K562 (cell line): ENCODE data around the gene HSD3B7. TPM values are rescaled to one million over a fixed set of nuclear protein-coding genes. Genes with fewer than 3 reads are reported as not detected.
A peak's percentile ranks its signal among the peaks of the same experiment; 100 is the strongest.

Source experiments
- MAFK ChIP-seq: IDR thresholded peaks from 2 replicates; pipeline ENCODE4 v1.6.1; 2011; ENCODE audit warnings: low read length, improper control_type of control experiment
- MGA ChIP-seq: fragments of 450-650 bp; IDR thresholded peaks from 2 replicates; pipeline ENCODE4 v1.6.1; 2016; ENCODE audit warnings: mild to moderate bottlenecking, moderate library complexity
- MXD1 ChIP-seq: fragments of 250-450 bp; sonication (Bioruptor Pico); IDR thresholded peaks from 2 replicates; pipeline ENCODE4 v1.8.0; 2021; ENCODE audit warnings: borderline replicate concordance, mild to moderate bottlenecking, moderate library complexity; ENCODE audit not compliant: poor library complexity, severe bottlenecking
- RAD51 ChIP-seq: fragments of 450-650 bp; IDR thresholded peaks from 2 replicates; pipeline ENCODE4 v1.7.1; 2016; ENCODE audit warnings: low read depth, mild to moderate bottlenecking, borderline replicate concordance
- RBBP5 ChIP-seq: fragments of 200-600 bp; sonication (generic); IDR thresholded peaks from 2 replicates; pipeline ENCODE4 v1.6.1; 2012; ENCODE audit warnings: borderline replicate concordance, mild to moderate bottlenecking, low read length, control low read depth, inconsistent platforms; ENCODE audit not compliant: insufficient read depth, poor library complexity, severe bottlenecking
- SNIP1 ChIP-seq: fragments of 450-650 bp; IDR thresholded peaks from 2 replicates; pipeline ENCODE4 v1.7.1; 2017; ENCODE audit warnings: low read depth, mild to moderate bottlenecking
- TBL1XR1 ChIP-seq, 2 experiments: IDR thresholded peaks; 2 replicates each; pipeline ENCODE4 v1.6.1; 2012; ENCODE audit warnings: improper control_type of control experiment in 2 of 2, low read length in 2 of 2, mild to moderate bottlenecking in 1 of 2
- polyA plus RNA-seq, 8 experiments: library from polyadenylated mRNA; depleted of rRNA in 4 of 8; stranded (reverse) in 5 of 8; unstranded in 3 of 8; fragments of >200 nt; fragmentation: Nextera tagmentation in 2 of 8; fragmentation: Illumina TruSeq in 1 of 8; extraction: Ambion mirVana in 2 of 8; extraction: Trizol in 1 of 8; gene quantifications; 2 replicates each; pipeline versions ENCODE4 v1.2.1 to v1.2.3, GENCODE V29; 2011 to 2014; ENCODE audit warnings: inconsistent platforms in 1 of 8, missing spikeins in 1 of 8
- total RNA-seq, 7 experiments: library from RNA; depleted of rRNA in 6 of 7; stranded (reverse); fragments of >200 nt in 6 of 7; fragmentation: Illumina TruSeq in 2 of 7; extraction: Trizol in 2 of 7; gene quantifications; 2 replicates each; pipeline versions ENCODE4 v1.2.1 to v1.2.3, GENCODE V29; 2011 to 2021; ENCODE audit warnings: low replicate concordance in 1 of 7

Gene HSD3B7
- total and polyA plus RNA-seq, 9 of the 15 experiments (the other 6 are each of a cell fraction or from before 2014, with no cell fraction given) = 5.4 to 49.1 (median 23.0) TPM

GRCh38 chr16:30956601-30957455 is 28.2 kb upstream of the HSD3B7 start (continued):
- TF ChIP-seq RBBP5 = no peak
- TF ChIP-seq SNIP1 = no peak
- no peak for TF ChIP-seq MGA
- TF ChIP-seq RAD51 = no peak
- no peak for TF ChIP-seq TBL1XR1 (IDR thresholded peaks at IDR 0.05; ENCODE audit: low read length in 2 of 2)
- TF ChIP-seq MXD1 (CRISPR knock-in tag) = no peak
- peak; percentile 18; the same call in 1 of the 2 replicates for TF ChIP-seq MAFK
